Central memory CD8-positive, alpha-beta T cell (primary cell): ENCODE results near the gene FRMD5.

Experiments
- ATAC-seq: fragments of 150-1000 bp; cut with Tn5 transposase; replicated peaks from 2 replicates; pipeline ENCODE4 v1.10.0; 2022; ENCODE audit warnings: mild to moderate bottlenecking, moderate FRiP score, moderate number of reproducible peaks; ENCODE audit not compliant: poor library complexity, severe bottlenecking; ENCODE audit errors: extremely low read depth
- DNase-seq, 2 donors: peaks; one replicate each; pipeline ENCODE4 v3.0.0; 2021; ENCODE audit warnings: low spot score in 2 of 2
- H3K27ac Mint-ChIP-seq: one replicate; pipeline ENCODE4 v1.8.0; 2022; ENCODE audit warnings: low read depth, mild to moderate bottlenecking, moderate library complexity, mixed read lengths
- H3K27me3 Mint-ChIP-seq: one replicate; pipeline ENCODE4 v1.8.0; 2022; ENCODE audit warnings: mixed read lengths
- H3K36me3 Mint-ChIP-seq: one replicate; pipeline ENCODE4 v1.8.0; 2022; ENCODE audit warnings: mild to moderate bottlenecking, moderate library complexity, mixed read lengths; ENCODE audit not compliant: insufficient read depth
- H3K4me1 Mint-ChIP-seq: one replicate; pipeline ENCODE4 v1.8.0; 2022; ENCODE audit warnings: mixed read lengths
- H3K4me3 Mint-ChIP-seq: one replicate; pipeline ENCODE4 v1.8.0; 2022; ENCODE audit warnings: mild to moderate bottlenecking, moderate library complexity, mixed read lengths
- H3K9me3 Mint-ChIP-seq: one replicate; pipeline ENCODE4 v1.8.0; 2022; ENCODE audit warnings: mixed read lengths

The FRMD5 gene

GRCh38 chr15:43900996-43901395 lies 294.1 kb downstream of the FRMD5 start:
- no peak overlapping the region for H3K27ac Mint-ChIP-seq

GRCh38 chr15:43899928-43900327 lies 295.1 kb downstream of the FRMD5 start:
- H3K27me3 Mint-ChIP-seq: no peaks in the 10 kb centered on the region
- no peak overlapping the region for H3K4me3 Mint-ChIP-seq
- H3K4me1 Mint-ChIP-seq: peaks cover 6% of the 10 kb centered on the region
- ATAC-seq: no peak
- peaks cover 1% of the 10 kb centered on the region for H3K36me3 Mint-ChIP-seq
- no peaks in the 10 kb centered on the region for H3K9me3 Mint-ChIP-seq
- H3K27ac Mint-ChIP-seq: no peak overlapping the region
- DNase-seq: no peak

More at GRCh38 chr15:43900996-43901395, 294.1 kb downstream of the FRMD5 start:
- ATAC-seq: no peak
- no peak overlapping the region for H3K4me3 Mint-ChIP-seq
- peaks cover 6% of the 10 kb centered on the region for H3K4me1 Mint-ChIP-seq
- DNase-seq: no peak
- peaks cover 1% of the 10 kb centered on the region for H3K36me3 Mint-ChIP-seq
- no peaks in the 10 kb centered on the region for H3K27me3 Mint-ChIP-seq
- no peaks in the 10 kb centered on the region for H3K9me3 Mint-ChIP-seq

- no peaks in the 10 kb centered on the region for H3K9me3 Mint-ChIP-seq
- H3K4me1 Mint-ChIP-seq: peaks cover 3% of the 10 kb centered on the region
Observed at GRCh38 chr15:43898891-43899290, 296.2 kb downstream of the FRMD5 start.

GRCh38 chr15:43896543-43896942 lies 298.5 kb downstream of the FRMD5 start:
- no peak for ATAC-seq
- H3K27ac Mint-ChIP-seq: peak overlapping the region; percentile 22
- no peaks in the 10 kb centered on the region for H3K9me3 Mint-ChIP-seq

More at GRCh38 chr15:43898891-43899290, 296.2 kb downstream of the FRMD5 start:
- no peak for ATAC-seq
- Mint-ChIP-seq H3K36me3 (peaks cover 1% of the 10 kb centered on the region), H3K27me3 (no peaks in the 10 kb centered on the region), H3K4me3 (no peak overlapping the region), H3K27ac (no peak overlapping the region)
- DNase-seq: no peak

GRCh38 chr15:43895586-43895985 lies 299.5 kb downstream of the FRMD5 start:
- Mint-ChIP-seq H3K4me3 (no peak overlapping the region), H3K36me3 (peaks cover 1% of the 10 kb centered on the region), H3K27ac (peak overlapping the region; percentile 22)

More at GRCh38 chr15:43896543-43896942, 298.5 kb downstream of the FRMD5 start:
- no peaks in the 10 kb centered on the region for H3K27me3 Mint-ChIP-seq
- H3K36me3 Mint-ChIP-seq: peaks cover 1% of the 10 kb centered on the region
- DNase-seq: no peak
- H3K4me1 Mint-ChIP-seq: no peaks in the 10 kb centered on the region
- no peak overlapping the region for H3K4me3 Mint-ChIP-seq

GRCh38 chr15:43893956-43894355 lies 301.1 kb downstream of the FRMD5 start:
- peaks cover 2% of the 10 kb centered on the region for H3K36me3 Mint-ChIP-seq

More at GRCh38 chr15:43895586-43895985, 299.5 kb downstream of the FRMD5 start:
- H3K27me3 Mint-ChIP-seq: no peaks in the 10 kb centered on the region
- DNase-seq: no peak
- H3K4me1 Mint-ChIP-seq: no peaks in the 10 kb centered on the region
- no peaks in the 10 kb centered on the region for H3K9me3 Mint-ChIP-seq
- ATAC-seq: no peak

GRCh38 chr15:43889042-43889441 lies 306.0 kb downstream of the FRMD5 start:
- no peaks in the 10 kb centered on the region for H3K27me3 Mint-ChIP-seq
- no peak for ATAC-seq
- no peaks in the 10 kb centered on the region for H3K9me3 Mint-ChIP-seq
- peaks cover 2% of the 10 kb centered on the region for H3K36me3 Mint-ChIP-seq
- no peak for DNase-seq
- H3K4me1 Mint-ChIP-seq: no peaks in the 10 kb centered on the region
- H3K27ac Mint-ChIP-seq: no peak overlapping the region
- no peak overlapping the region for H3K4me3 Mint-ChIP-seq

More at GRCh38 chr15:43893956-43894355, 301.1 kb downstream of the FRMD5 start:
- Mint-ChIP-seq H3K27me3 (no peaks in the 10 kb centered on the region), H3K9me3 (no peaks in the 10 kb centered on the region), H3K27ac (no peak overlapping the region), H3K4me3 (no peak overlapping the region), H3K4me1 (no peaks in the 10 kb centered on the region)
- ATAC-seq (no peak), DNase-seq (no peak)

- Mint-ChIP-seq H3K4me3 (no peak overlapping the region), H3K36me3 (peaks cover 2% of the 10 kb centered on the region), H3K9me3 (no peaks in the 10 kb centered on the region), H3K4me1 (no peaks in the 10 kb centered on the region), H3K27ac (no peak overlapping the region), H3K27me3 (no peaks in the 10 kb centered on the region)
- ATAC-seq (no peak), DNase-seq (no peak)
Observed at GRCh38 chr15:43887901-43888300, 307.2 kb downstream of the FRMD5 start.

- Mint-ChIP-seq H3K36me3 (peaks cover 2% of the 10 kb centered on the region), H3K4me1 (no peaks in the 10 kb centered on the region), H3K27me3 (no peaks in the 10 kb centered on the region), H3K9me3 (no peaks in the 10 kb centered on the region), H3K27ac (no peak overlapping the region), H3K4me3 (no peak overlapping the region)
- DNase-seq (no peak), ATAC-seq (no peak)
Observed at GRCh38 chr15:43886558-43886957, 308.5 kb downstream of the FRMD5 start.

GRCh38 chr15:43883571-43883970 lies 311.5 kb downstream of the FRMD5 start:
- DNase-seq (no peak), ATAC-seq (no peak)
- Mint-ChIP-seq H3K36me3 (peaks cover 5% of the 10 kb centered on the region), H3K9me3 (no peaks in the 10 kb centered on the region), H3K27ac (no peak overlapping the region), H3K27me3 (no peaks in the 10 kb centered on the region), H3K4me3 (no peak overlapping the region), H3K4me1 (no peaks in the 10 kb centered on the region)

GRCh38 chr15:43881944-43882343 lies 313.1 kb downstream of the FRMD5 start:
- Mint-ChIP-seq H3K27me3 (no peaks in the 10 kb centered on the region), H3K4me3 (no peak overlapping the region), H3K36me3 (peaks cover 8% of the 10 kb centered on the region), H3K4me1 (no peaks in the 10 kb centered on the region), H3K9me3 (no peaks in the 10 kb centered on the region), H3K27ac (no peak overlapping the region)
- DNase-seq (no peak), ATAC-seq (no peak)

GRCh38 chr15:43881245-43881644 lies 313.8 kb downstream of the FRMD5 start:
- no peaks in the 10 kb centered on the region for H3K9me3 Mint-ChIP-seq
- DNase-seq (no peak), ATAC-seq (no peak)
- H3K4me1 Mint-ChIP-seq: no peaks in the 10 kb centered on the region
- H3K4me3 Mint-ChIP-seq: no peak overlapping the region
- H3K36me3 Mint-ChIP-seq: peaks cover 8% of the 10 kb centered on the region
- H3K27me3 Mint-ChIP-seq: no peaks in the 10 kb centered on the region
- H3K27ac Mint-ChIP-seq: no peak overlapping the region

GRCh38 chr15:43880406-43881194 lies 314.5 kb downstream of the FRMD5 start:
- Mint-ChIP-seq H3K4me3 (no peak overlapping the region), H3K9me3 (no peaks in the 10 kb centered on the region), H3K27ac (no peak overlapping the region), H3K27me3 (no peaks in the 10 kb centered on the region), H3K4me1 (no peaks in the 10 kb centered on the region), H3K36me3 (peaks cover 8% of the 10 kb centered on the region)
- ATAC-seq (no peak), DNase-seq (no peak)
